ENCODE data around the gene RPA3.

- TF ChIP-seq CTCF (IDR thresholded peaks at IDR 0.05) (no peak), POLR2AphosphoS5 (IDR thresholded peaks at IDR 0.05) (no peak)
Observed at GRCh38 chr7:7750571-7751242, 32.3 kb upstream of the RPA3 start.

Data from prostate gland (tissue), 2 donors.